Effector memory CD4-positive, alpha-beta T cell (primary cell): ENCODE results near the gene SHISA5.

ENCODE experiments used
- DNase-seq, 3 donors: peaks; one replicate each; pipeline ENCODE4 v3.0.0-alpha.2; 2020
- H3K27ac ChIP-seq: 2 replicates; pipeline ENCODE4 v1.7.0; 2013; ENCODE audit warnings: mild to moderate bottlenecking, low read length, moderate library complexity; ENCODE audit not compliant: insufficient read depth, poor library complexity, severe bottlenecking
- H3K27me3 ChIP-seq: replicated peaks from 2 replicates; pipeline ENCODE4 v1.7.0; 2013; ENCODE audit warnings: mild to moderate bottlenecking, low read length; ENCODE audit not compliant: insufficient read depth, control insufficient read depth, poor library complexity, severe bottlenecking
- H3K36me3 ChIP-seq: 2 replicates; pipeline ENCODE4 v1.7.0; 2013; ENCODE audit warnings: mild to moderate bottlenecking, low read length, moderate library complexity; ENCODE audit not compliant: control insufficient read depth, insufficient read depth
- H3K4me1 ChIP-seq: 2 replicates; pipeline ENCODE4 v1.7.0; 2013; ENCODE audit warnings: low read length, mild to moderate bottlenecking; ENCODE audit not compliant: control insufficient read depth, insufficient read depth, poor library complexity, severe bottlenecking
- H3K4me3 ChIP-seq: 2 replicates; pipeline ENCODE4 v1.7.0; 2013; ENCODE audit warnings: low read length, low read depth, mild to moderate bottlenecking; ENCODE audit not compliant: insufficient read depth, poor library complexity, severe bottlenecking
- H3K9me3 ChIP-seq: 2 replicates; pipeline ENCODE4 v1.7.0; 2013; ENCODE audit warnings: mild to moderate bottlenecking, low read length, moderate library complexity; ENCODE audit not compliant: control insufficient read depth

The SHISA5 gene

DNA sequence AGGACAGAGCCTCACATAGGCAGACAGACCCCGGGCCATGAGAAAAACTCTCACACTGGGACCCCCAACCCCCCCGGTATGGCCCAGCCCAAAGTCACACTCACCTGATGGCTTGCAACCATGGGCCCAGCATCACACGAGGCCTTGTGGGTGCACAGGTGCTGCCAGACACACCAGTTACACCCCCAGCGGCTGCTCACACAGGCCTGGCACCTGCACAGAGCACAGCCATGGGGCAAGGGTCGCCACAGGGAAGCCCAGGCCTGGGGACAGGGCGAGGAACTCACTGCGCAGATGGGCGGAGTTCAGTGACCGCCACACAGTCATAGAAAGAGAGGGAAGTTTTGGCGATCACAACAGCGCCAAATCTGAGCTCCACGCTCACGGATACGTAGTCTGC lies 83.4 kb downstream of the SHISA5 start:
- Histone ChIP-seq H3K36me3 (no peaks in the 10 kb centered on the region), H3K4me1 (no peaks in the 10 kb centered on the region)

DNA sequence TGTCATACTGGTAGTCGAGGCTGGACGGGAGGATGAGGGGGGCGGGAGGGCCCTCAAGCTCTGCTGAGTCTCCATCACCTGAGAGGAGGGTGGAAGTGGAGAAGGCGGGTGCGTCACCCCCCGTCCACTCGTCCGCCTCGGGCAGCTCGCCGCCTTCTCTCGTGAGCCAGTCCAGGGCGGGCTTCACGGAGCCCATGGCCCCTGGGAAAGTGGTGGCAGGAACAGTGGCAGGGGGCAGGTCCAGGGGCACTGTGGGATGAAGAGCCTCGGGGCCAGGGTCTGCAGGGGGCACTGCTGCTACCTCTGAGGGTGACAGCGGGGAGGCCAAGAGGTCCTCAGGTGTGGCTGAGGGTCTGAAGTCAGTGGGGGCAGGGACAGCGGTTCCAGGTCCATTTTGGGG lies 84.4 kb downstream of the SHISA5 start:
- no peaks in the 10 kb centered on the region for H3K36me3 ChIP-seq
- DNase-seq, result no peak
- no peaks in the 10 kb centered on the region for H3K4me1 ChIP-seq
- H3K27ac ChIP-seq, result no peak overlapping the region
- H3K27me3 ChIP-seq, result no peaks in the 10 kb centered on the region
- H3K9me3 ChIP-seq, result no peaks in the 10 kb centered on the region
- no peak overlapping the region for H3K4me3 ChIP-seq

More for the DNA sequence above, 83.4 kb downstream of the SHISA5 start:
- Histone ChIP-seq H3K27me3 (no peaks in the 10 kb centered on the region), H3K27ac (no peak overlapping the region), H3K4me3 (no peak overlapping the region), H3K9me3 (no peaks in the 10 kb centered on the region)
- DNase-seq, result no peak

DNA sequence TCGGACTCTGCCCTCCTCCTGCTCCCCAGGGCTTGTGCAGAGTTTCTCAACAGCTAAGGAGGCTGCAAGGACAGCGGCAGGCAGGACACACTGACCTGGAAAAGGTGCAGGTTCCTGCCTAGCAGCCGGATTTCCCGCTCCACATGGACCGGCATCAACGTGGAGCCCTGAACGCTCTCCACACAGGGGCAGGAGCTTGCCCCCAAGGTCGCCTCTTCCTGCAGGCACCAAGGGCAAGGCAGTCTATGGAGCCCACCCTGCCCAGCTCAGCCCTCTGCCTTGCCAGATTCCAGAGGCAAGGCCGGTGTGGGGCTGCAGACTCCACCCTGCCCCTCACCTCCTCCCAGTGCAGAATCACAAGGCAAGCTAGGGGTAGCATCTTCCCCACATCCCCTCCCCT lies 84.8 kb downstream of the SHISA5 start:
- Histone ChIP-seq H3K36me3 (no peaks in the 10 kb centered on the region), H3K4me3 (no peak overlapping the region), H3K9me3 (no peaks in the 10 kb centered on the region), H3K27me3 (no peaks in the 10 kb centered on the region), H3K4me1 (no peaks in the 10 kb centered on the region), H3K27ac (no peak overlapping the region)
- no peak for DNase-seq

DNA sequence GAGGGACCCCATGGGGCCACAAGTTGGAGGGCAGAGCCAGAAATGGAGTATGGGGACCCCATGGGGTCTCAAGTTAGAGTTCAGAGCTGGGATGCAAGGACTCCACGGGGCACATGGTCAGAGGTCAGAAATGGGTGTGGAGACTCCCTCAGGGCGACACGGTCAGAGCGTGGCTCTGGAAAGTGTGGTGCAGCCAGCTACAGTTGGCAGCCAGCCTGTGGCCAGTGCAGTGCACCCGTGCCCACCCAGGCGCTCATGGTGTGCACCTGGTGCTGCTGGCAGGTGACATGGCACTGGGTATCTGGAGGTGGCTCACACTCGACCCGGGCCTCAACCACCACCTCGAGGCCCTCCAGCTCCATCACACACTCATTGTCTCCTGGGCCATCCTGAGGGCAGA lies 85.3 kb downstream of the SHISA5 start:
- no peaks in the 10 kb centered on the region for H3K36me3 ChIP-seq
- H3K4me3 ChIP-seq, result no peak overlapping the region
- no peak for DNase-seq

DNA sequence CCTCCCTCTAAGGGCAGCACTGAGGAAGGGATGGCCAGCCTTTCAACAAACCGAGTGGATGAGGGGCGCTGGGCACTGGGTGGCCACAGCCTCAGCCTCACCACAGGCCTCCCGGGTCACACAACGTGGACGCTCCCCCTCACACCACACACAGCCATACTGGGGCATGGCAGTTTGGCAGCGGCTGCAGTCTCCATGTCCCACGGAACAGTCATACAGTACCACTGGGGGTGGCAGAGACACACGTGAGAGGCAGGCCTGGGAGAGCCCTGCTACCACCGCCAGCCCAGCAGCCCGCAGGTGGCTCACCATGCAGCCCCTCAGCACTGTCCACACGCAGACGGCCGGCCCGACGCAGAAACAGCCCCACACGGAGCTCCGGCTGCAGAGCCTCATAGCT lies 85.8 kb downstream of the SHISA5 start:
- no peaks in the 10 kb centered on the region for H3K4me1 ChIP-seq
- no peak overlapping the region for H3K4me3 ChIP-seq
- H3K27me3 ChIP-seq, result no peaks in the 10 kb centered on the region
- no peaks in the 10 kb centered on the region for H3K36me3 ChIP-seq
- DNase-seq, result no peak
- H3K27ac ChIP-seq, result no peak overlapping the region
- H3K9me3 ChIP-seq, result no peaks in the 10 kb centered on the region

More for the DNA sequence above, 85.3 kb downstream of the SHISA5 start:
- Histone ChIP-seq H3K27ac (no peak overlapping the region), H3K4me1 (no peaks in the 10 kb centered on the region), H3K9me3 (no peaks in the 10 kb centered on the region), H3K27me3 (no peaks in the 10 kb centered on the region)
